Endodermal cell (in vitro differentiated cells): ENCODE measurements around the gene BCL2L2. TPM values are rescaled to one million over a fixed set of nuclear protein-coding genes. Genes with fewer than 3 reads are reported as not detected.
A peak's percentile ranks its signal among the peaks of the same experiment; 100 is the strongest.

ENCODE experiments used
- DNase-seq: peaks from one replicate; pipeline ENCODE4 v3.0.0-alpha.2; 2017
- H3K27ac ChIP-seq: 2 replicates; pipeline ENCODE4 v1.5.1; 2013; ENCODE audit warnings: mild to moderate bottlenecking, low read depth, low read length, moderate library complexity
- H3K27me3 ChIP-seq: 2 replicates; pipeline ENCODE4 v1.6.1; 2013; ENCODE audit warnings: mild to moderate bottlenecking, low read length, moderate library complexity; ENCODE audit not compliant: insufficient read depth, control insufficient read depth, poor library complexity, severe bottlenecking
- H3K36me3 ChIP-seq: 2 replicates; pipeline ENCODE4 v1.7.0; 2013; ENCODE audit warnings: mild to moderate bottlenecking, low read length, moderate library complexity; ENCODE audit not compliant: control insufficient read depth, insufficient read depth
- H3K4me1 ChIP-seq: one replicate; pipeline ENCODE4 v1.7.0; 2013; ENCODE audit warnings: low read length; ENCODE audit not compliant: control insufficient read depth, insufficient read depth
- H3K4me3 ChIP-seq: 2 replicates; pipeline ENCODE4 v1.5.1; 2013; ENCODE audit warnings: mild to moderate bottlenecking, low read length, moderate library complexity
- H3K9ac ChIP-seq: 2 replicates; pipeline ENCODE4 v1.6.1; 2013; ENCODE audit warnings: mild to moderate bottlenecking, low read length, moderate library complexity; ENCODE audit not compliant: poor library complexity, severe bottlenecking; ENCODE audit errors: extremely low read depth
- H3K9me3 ChIP-seq: 2 replicates; pipeline ENCODE4 v1.6.1; 2013; ENCODE audit warnings: mild to moderate bottlenecking, low read length, moderate library complexity; ENCODE audit not compliant: control insufficient read depth
- H3K27ac Mint-ChIP-seq: 2 replicates; pipeline ENCODE4 v1.8.0; 2020; ENCODE audit warnings: mixed read lengths
- H3K27me3 Mint-ChIP-seq: 2 replicates; pipeline ENCODE4 v1.8.0; 2021; ENCODE audit warnings: mild to moderate bottlenecking, mixed read lengths; ENCODE audit not compliant: insufficient read depth
- H3K36me3 Mint-ChIP-seq: 2 replicates; pipeline ENCODE4 v1.8.0; 2020; ENCODE audit warnings: low read depth, mixed read lengths
- H3K4me1 Mint-ChIP-seq: 2 replicates; pipeline ENCODE4 v1.8.0; 2020; ENCODE audit warnings: mixed read lengths
- H3K4me3 Mint-ChIP-seq: 2 replicates; pipeline ENCODE4 v1.8.0; 2020; ENCODE audit warnings: mild to moderate bottlenecking, moderate library complexity, mixed read lengths
- H3K9me3 Mint-ChIP-seq: 2 replicates; pipeline ENCODE4 v1.8.0; 2020; ENCODE audit warnings: mild to moderate bottlenecking, mixed read lengths
- WGBS, 2 experiments: methylation state at CpG; one replicate each; pipeline versions ENCODE4 v1.1.5 to v1.1.7; 2013; ENCODE audit warnings: missing lambda C conversion rate in 2 of 2, mixed read lengths in 1 of 2; ENCODE audit not compliant: insufficient coverage in 1 of 2, insufficient read length in 1 of 2; 5-methylcytosine and 5-hydroxymethylcytosine counted together
- total RNA-seq, 2 donors: library from RNA; stranded (reverse); fragmentation: NEBNext Ultra II Directional in 1 of 2; extraction: Animal tissue kit (Norgen Biotek cat#: 25700) in 1 of 2; gene quantifications; 2 replicates in 1 of 2; 3 replicates in 1 of 2; pipeline ENCODE4 v1.2.1, GENCODE V29; 2021
- TF ChIP-seq, protein P1 (sequence below): fragments of 200-600 bp; sonication (generic); conservative IDR thresholded peaks from 2 replicates; pipeline ENCODE4 v1.5.0; 2021; ENCODE audit warnings: antibody characterized with exemption, mild to moderate bottlenecking

The BCL2L2 gene
- total RNA-seq, 2 donors from 2014 or later = 21.9 to 29.5 TPM

GRCh38 chr14:23344481-23344880, 37.8 kb downstream of the BCL2L2 start:
- peaks cover 28% of the 10 kb centered on the region for H3K9me3 Mint-ChIP-seq
- Histone ChIP-seq H3K36me3 (no peaks in the 10 kb centered on the region), H3K9me3 (peaks cover 36% of the 10 kb centered on the region), H3K9ac (no peak overlapping the region), H3K27me3 (no peaks in the 10 kb centered on the region), H3K4me1 (peaks cover 19% of the 10 kb centered on the region), H3K27ac (no peak overlapping the region), H3K4me3 (peak overlapping the region; percentile 61)
- 91% methylated on average over 3 of the region's 3 CpGs; no CpG with 5 or more reads in 1 of the 2 experiments for WGBS, 2 experiments
- peaks cover 2% of the 10 kb centered on the region for H3K27me3 Mint-ChIP-seq
- TF ChIP-seq, protein P1, sequence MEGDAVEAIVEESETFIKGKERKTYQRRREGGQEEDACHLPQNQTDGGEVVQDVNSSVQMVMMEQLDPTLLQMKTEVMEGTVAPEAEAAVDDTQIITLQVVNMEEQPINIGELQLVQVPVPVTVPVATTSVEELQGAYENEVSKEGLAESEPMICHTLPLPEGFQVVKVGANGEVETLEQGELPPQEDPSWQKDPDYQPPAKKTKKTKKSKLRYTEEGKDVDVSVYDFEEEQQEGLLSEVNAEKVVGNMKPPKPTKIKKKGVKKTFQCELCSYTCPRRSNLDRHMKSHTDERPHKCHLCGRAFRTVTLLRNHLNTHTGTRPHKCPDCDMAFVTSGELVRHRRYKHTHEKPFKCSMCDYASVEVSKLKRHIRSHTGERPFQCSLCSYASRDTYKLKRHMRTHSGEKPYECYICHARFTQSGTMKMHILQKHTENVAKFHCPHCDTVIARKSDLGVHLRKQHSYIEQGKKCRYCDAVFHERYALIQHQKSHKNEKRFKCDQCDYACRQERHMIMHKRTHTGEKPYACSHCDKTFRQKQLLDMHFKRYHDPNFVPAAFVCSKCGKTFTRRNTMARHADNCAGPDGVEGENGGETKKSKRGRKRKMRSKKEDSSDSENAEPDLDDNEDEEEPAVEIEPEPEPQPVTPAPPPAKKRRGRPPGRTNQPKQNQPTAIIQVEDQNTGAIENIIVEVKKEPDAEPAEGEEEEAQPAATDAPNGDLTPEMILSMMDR = peak; percentile 33
- H3K27ac Mint-ChIP-seq = no peak overlapping the region
- peaks cover 6% of the 10 kb centered on the region for H3K36me3 Mint-ChIP-seq
- peaks cover 23% of the 10 kb centered on the region for H3K4me1 Mint-ChIP-seq
- DNase-seq = peak; percentile 10
- no peak overlapping the region for H3K4me3 Mint-ChIP-seq

DNA sequence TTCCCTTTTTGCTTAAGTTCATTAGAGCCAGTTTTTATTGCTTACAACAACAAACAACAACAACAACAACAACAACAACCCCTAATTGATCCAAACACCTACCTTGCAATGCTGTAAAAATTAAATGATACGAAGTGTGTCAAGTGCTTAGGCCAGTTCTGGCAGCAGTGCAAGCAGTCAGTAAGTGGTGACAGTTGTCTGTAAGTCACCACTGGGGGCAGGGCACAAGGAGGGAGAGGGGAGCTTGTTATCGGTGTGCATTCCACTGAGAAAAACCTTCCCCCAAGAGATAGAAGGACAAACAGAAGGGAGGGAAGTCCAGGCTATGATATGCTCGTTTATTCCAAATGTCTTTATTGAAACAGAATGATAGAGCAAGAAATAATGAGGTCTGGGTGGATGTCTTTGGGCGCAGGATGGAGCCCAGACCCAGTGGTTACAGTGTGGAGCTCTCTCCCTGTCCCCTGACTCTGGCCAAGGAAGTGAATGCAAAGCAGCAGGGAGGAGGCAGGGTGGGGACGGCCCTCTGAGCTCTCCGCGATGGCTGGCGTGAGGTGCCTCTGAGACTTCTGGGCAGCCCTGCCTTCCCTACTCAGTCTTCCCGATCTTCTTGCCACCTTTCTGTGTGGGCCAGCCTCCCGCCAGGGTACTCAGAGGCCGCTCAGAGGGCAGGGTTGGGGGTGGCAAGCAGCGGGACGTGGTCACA, 39.5 kb downstream of the BCL2L2 start:
- Mint-ChIP-seq H3K9me3 (peaks cover 14% of the 10 kb centered on the region), H3K4me3 (peak overlapping the region; percentile 10), H3K36me3 (peaks cover 19% of the 10 kb centered on the region), H3K27ac (peak overlapping the region; percentile 34), H3K27me3 (peaks cover 17% of the 10 kb centered on the region), H3K4me1 (peaks cover 23% of the 10 kb centered on the region)
- no peaks in the 10 kb centered on the region for H3K36me3 ChIP-seq
- 70 to 72% methylated on average over 9 to 13 of the region's 13 CpGs for WGBS, 2 experiments
- TF ChIP-seq, protein P1 = peak; percentile 58
- H3K9ac ChIP-seq = no peak overlapping the region
- peaks cover 19% of the 10 kb centered on the region for H3K9me3 ChIP-seq
- no peak overlapping the region for H3K27ac ChIP-seq
- peaks cover 19% of the 10 kb centered on the region for H3K4me1 ChIP-seq
- DNase-seq = peak; percentile 75
- peaks cover 4% of the 10 kb centered on the region for H3K27me3 ChIP-seq
- peak overlapping the region; percentile 61 for H3K4me3 ChIP-seq

DNA sequence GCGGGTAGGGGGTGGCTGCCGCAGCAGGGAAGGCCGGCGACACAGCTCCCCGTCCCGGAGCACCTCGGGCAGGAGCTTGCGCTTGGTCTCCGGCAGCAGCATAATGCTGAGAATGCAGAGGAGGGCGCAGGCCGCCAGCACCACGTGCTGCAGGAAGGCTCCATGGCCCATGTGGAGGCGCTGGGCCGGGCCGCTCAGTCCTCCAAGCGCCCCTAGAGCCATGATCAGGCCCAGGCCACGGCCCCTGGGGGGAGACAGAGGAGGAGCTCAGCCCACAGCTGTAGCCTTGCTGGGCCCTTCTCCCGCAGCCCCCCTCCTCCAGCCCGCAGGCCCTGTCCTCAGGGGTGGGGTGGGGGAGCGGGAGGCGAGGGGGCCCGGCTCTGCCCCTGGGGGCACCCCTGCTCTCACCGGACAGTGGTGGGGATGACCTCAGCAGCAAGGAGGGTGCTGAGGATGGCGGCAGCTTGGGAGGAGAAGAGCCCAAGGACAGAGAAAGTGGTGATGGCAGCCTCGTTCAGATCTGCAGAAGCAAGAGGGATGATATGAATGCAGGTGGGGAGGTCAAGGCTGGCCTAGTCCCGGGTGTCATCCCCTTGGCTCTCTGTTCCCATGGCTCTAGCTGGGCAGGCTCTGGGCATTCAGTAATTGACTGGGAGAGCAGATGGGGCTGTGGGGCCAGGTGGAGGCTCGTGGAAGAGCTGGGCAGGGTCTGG, 40.2 kb downstream of the BCL2L2 start:
- Histone ChIP-seq H3K4me1 (peaks cover 19% of the 10 kb centered on the region), H3K36me3 (no peaks in the 10 kb centered on the region), H3K4me3 (no peak overlapping the region), H3K27ac (no peak overlapping the region), H3K9ac (no peak overlapping the region), H3K9me3 (peaks cover 12% of the 10 kb centered on the region), H3K27me3 (peaks cover 8% of the 10 kb centered on the region)
- WGBS, 2 experiments = 89 to 95% methylated on average over 10 to 27 of the region's 27 CpGs
- Mint-ChIP-seq H3K4me3 (peak overlapping the region; percentile 10), H3K27me3 (peaks cover 25% of the 10 kb centered on the region), H3K4me1 (peaks cover 23% of the 10 kb centered on the region), H3K9me3 (peaks cover 9% of the 10 kb centered on the region), H3K36me3 (peaks cover 21% of the 10 kb centered on the region), H3K27ac (no peak overlapping the region)
- TF ChIP-seq, protein P1 = no peak
- peak; percentile 62 for DNase-seq
